Prostate gland (tissue), 2 donors: Measurements from ENCODE around the gene TRPM7.

Experiments used
- CTCF ChIP-seq, 4 experiments: fragments of 200-600 bp in 2 of 4; fragments of 450-650 bp in 2 of 4; sonication (generic) in 2 of 4; IDR thresholded peaks; 1 replicate in 3 of 4; 2 replicates in 1 of 4; pipeline ENCODE4 v1.5.1; 2016 to 2019; ENCODE audit warnings: antibody characterized with exemption in 4 of 4, mild to moderate bottlenecking in 2 of 4, moderate library complexity in 2 of 4
- POLR2A ChIP-seq: fragments of 450-650 bp; IDR thresholded peaks from one replicate; pipeline ENCODE4 v1.6.1; 2016; ENCODE audit warnings: antibody characterized with exemption, mild to moderate bottlenecking
- POLR2AphosphoS5 ChIP-seq: sonication (generic); formaldehyde crosslinking; IDR thresholded peaks from one replicate; pipeline ENCODE4 v1.6.1; 2017; ENCODE audit warnings: antibody characterized with exemption

GRCh38 chr15:50681467-50681866 is 5.1 kb downstream of the TRPM7 start:
- TF ChIP-seq POLR2A (no peak), CTCF (IDR thresholded peaks at IDR 0.05) (no peak), POLR2AphosphoS5 (no peak)
